Left ventricle myocardium inferior (tissue), 1 donor: ENCODE data around the gene REM2. TPM values are rescaled to one million over a fixed set of nuclear protein-coding genes. Genes with fewer than 3 reads are reported as not detected.

Experiments
- DNase-seq: peaks from one replicate; pipeline ENCODE4 v3.0.0-alpha.2; 2020
- H3K27ac ChIP-seq: fragments of 200-600 bp; replicated peaks from 2 replicates; pipeline ENCODE4 v1.8.0; 2021
- H3K27me3 ChIP-seq: fragments of 200-600 bp; 2 replicates; pipeline ENCODE4 v1.8.0; 2021; ENCODE audit warnings: low read depth
- H3K36me3 ChIP-seq: fragments of 200-600 bp; 2 replicates; pipeline ENCODE4 v1.8.0; 2021
- H3K4me1 ChIP-seq: fragments of 200-600 bp; 2 replicates; pipeline ENCODE4 v1.8.0; 2021
- H3K4me3 ChIP-seq: fragments of 200-600 bp; 2 replicates; pipeline ENCODE4 v1.8.0; 2021; ENCODE audit warnings: mild to moderate bottlenecking, moderate library complexity
- H3K9me3 ChIP-seq: fragments of 200-600 bp; replicated peaks from 2 replicates; pipeline ENCODE4 v1.8.0; 2021
- CTCF ChIP-seq: fragments of 200-600 bp; IDR thresholded peaks from 2 replicates; pipeline ENCODE4 v1.8.0; 2021; ENCODE audit warnings: antibody characterized with exemption, mild to moderate bottlenecking, borderline replicate concordance
- intact Hi-C: fragments of 100-400 bp; cut with micrococcal nuclease; formaldehyde crosslinking; loops from one replicate; pipeline ENCODE4 v1.11.0; 2022
- total RNA-seq: library from RNA; stranded (reverse); fragmentation: NEBNext Ultra II Directional; extraction: Animal tissue kit (Norgen Biotek cat#: 25700); gene quantifications from one replicate; pipeline ENCODE4 v1.2.1, GENCODE V29; 2021
- donor health status: DM: no; HTN: yes; CAD: no; lungs with severe emphysema.

Gene REM2
- total RNA-seq, 1 donor from 2014 or later: not detected

DNA sequence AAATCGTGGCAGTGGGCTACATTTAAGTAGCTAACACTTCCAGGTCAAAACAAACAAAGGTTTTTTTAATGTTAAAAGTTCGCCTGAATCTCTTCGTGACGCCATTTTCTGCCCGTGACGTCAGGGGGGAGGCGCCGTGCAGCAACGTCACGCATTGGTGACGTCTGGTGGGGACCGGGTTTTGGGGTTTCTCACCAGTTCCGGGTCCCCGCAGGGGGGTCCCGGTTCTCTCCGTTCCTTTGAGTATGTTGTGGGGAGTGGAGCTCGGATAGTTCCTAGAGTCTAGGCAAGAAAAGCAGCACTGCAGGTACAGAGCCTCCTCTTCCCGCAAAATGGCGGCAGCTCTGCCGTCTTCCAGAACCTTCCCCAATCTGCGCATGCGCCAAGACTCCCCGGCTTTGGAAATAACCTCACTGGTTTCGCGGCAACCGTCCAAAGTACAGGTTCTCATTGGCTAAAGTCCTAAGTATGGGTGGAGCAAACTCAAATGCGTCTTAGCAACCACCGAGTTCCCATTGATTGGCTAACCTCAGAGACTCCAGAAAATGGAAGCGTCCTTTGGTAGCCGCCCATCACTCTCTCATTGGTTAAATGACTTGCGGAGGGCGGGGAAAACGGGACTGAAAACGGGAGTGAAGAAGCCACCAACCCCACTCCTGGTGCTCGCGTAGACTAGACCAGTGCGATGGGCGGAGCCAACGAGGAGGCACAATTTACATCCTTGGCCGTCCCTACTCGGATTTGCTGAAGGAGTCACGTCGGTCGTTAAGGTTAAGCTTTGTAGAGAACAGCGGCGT is 36.0 kb downstream of the REM2 start, which contains the start of gene RBM23:
Gene RBM23, minus strand, starts transcription at position 346 of the 797 bp plus-strand sequence.
- Histone ChIP-seq H3K9me3 (no peaks in the 10 kb centered on the region), H3K27ac (peak within 1 kb of the TSS; percentile 95), H3K4me1 (peaks cover 47% of the 10 kb centered on the region), H3K36me3 (peaks cover 34% of the 10 kb centered on the region), H3K4me3 (peak within 1 kb of the TSS; percentile 71), H3K27me3 (no peaks in the 10 kb centered on the region)
- TF ChIP-seq CTCF: no peak
- DNase-seq: peak; percentile 100
- intact Hi-C loops: no loop called here

DNA sequence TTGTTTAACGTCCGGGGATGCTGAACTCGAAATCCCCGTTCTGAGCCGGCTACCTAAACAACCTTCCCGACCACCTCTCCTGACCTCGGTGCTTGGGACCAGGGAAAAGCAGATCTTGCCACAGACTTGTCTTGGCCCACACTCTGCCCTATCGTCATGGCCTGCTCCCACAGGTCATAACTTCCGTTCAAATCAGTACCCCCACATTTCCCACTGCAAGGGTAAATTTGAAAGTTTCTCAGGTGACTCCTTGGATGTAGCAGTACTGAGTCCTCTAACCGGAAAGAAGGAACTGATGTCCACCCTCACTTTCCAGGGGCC is 36.5 kb downstream of the REM2 start:
- DNase-seq: no peak
- Histone ChIP-seq H3K9me3 (no peaks in the 10 kb centered on the region), H3K4me3 (peak overlapping the region; percentile 71), H3K27ac (peak overlapping the region; percentile 95), H3K27me3 (no peaks in the 10 kb centered on the region), H3K36me3 (peaks cover 39% of the 10 kb centered on the region), H3K4me1 (peaks cover 47% of the 10 kb centered on the region)
- no peak for TF ChIP-seq CTCF
- intact Hi-C loops: no loop called here

DNA sequence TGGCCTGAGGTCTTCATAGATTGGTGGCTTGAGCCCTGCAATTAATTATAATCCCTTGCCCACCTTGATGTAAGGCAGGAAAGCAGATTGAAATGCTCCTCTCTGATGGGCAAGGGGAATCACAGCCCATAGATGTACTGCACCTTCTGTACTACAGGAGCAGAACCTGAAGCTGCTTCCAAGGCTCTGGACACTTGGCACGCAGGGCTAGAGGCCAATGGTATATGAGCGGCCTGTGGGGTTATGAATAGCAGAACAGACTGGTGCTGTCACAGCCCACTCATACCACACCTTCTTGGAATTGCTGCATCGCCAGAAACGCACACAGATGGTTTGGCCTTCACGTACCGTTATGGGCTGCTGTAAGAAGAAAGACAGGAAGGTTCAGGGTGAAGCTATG is 37.7 kb downstream of the REM2 start:
- intact Hi-C loops: no loop called here
- H3K4me1 ChIP-seq: peaks cover 45% of the 10 kb centered on the region
- no peaks in the 10 kb centered on the region for H3K27me3 ChIP-seq
- TF ChIP-seq CTCF: no peak
- H3K27ac ChIP-seq: peak overlapping the region; percentile 95
- H3K9me3 ChIP-seq: no peaks in the 10 kb centered on the region
- H3K36me3 ChIP-seq: peaks cover 51% of the 10 kb centered on the region
- peak; percentile 37 for DNase-seq
- no peak overlapping the region for H3K4me3 ChIP-seq

GRCh38 chr14:22922294-22922693 is 39.3 kb downstream of the REM2 start:
- TF ChIP-seq CTCF: no peak

GRCh38 chr14:22923746-22924145 is 40.7 kb downstream of the REM2 start:
- Histone ChIP-seq H3K4me3 (no peak overlapping the region), H3K27ac (no peak overlapping the region), H3K36me3 (peaks cover 62% of the 10 kb centered on the region), H3K9me3 (no peaks in the 10 kb centered on the region), H3K4me1 (peaks cover 35% of the 10 kb centered on the region), H3K27me3 (no peaks in the 10 kb centered on the region)
- intact Hi-C loops: no loop called here
- no peak for TF ChIP-seq CTCF
- no peak for DNase-seq

More at GRCh38 chr14:22922294-22922693, 39.3 kb downstream of the REM2 start:
- H3K4me1 ChIP-seq: peaks cover 30% of the 10 kb centered on the region
- no peak overlapping the region for H3K27ac ChIP-seq
- H3K4me3 ChIP-seq: no peak overlapping the region
- H3K36me3 ChIP-seq: peaks cover 61% of the 10 kb centered on the region
- H3K9me3 ChIP-seq: no peaks in the 10 kb centered on the region
- no peaks in the 10 kb centered on the region for H3K27me3 ChIP-seq
- intact Hi-C loops: no loop called here
- no peak for DNase-seq
